ENCODE data around the gene HSD17B4. TPM values are rescaled to one million over a fixed set of nuclear protein-coding genes. Genes with fewer than 3 reads are reported as not detected.
"Not testable (repeated sequence)": the region's sequence is repeated elsewhere in the genome, so short reads cannot be mapped to it uniquely, and the experiment has no call there.

HSD17B4 gene
- total and polyA plus RNA-seq, 5 experiments from 2014 or later: 43.3 to 64.9 (median 49.4) TPM

GRCh38 chr5:119503939-119504338 lies 51.6 kb downstream of the HSD17B4 start:
- H3K4me3 Mint-ChIP-seq, H3K27me3 Mint-ChIP-seq, POLR2A ChIA-PET, H3K27ac Mint-ChIP-seq, H3K4me1 Mint-ChIP-seq, DNase-seq, ATAC-seq: not testable (repeated sequence)
- peaks cover 27 to 68% (median 66%) of the 10 kb centered on the region in 3 donors for H3K36me3 Mint-ChIP-seq
- peaks cover 0 to 23% (median 10%) of the 10 kb centered on the region in 9 donors for H3K9me3 Mint-ChIP-seq

GRCh38 chr5:119512277-119512676 lies 60.0 kb downstream of the HSD17B4 start:
- no peaks in the 10 kb centered on the region for H3K27me3 Mint-ChIP-seq
- DNase-seq: no peak
- H3K9me3 Mint-ChIP-seq: peaks cover 0 to 12% (median 0%) of the 10 kb centered on the region in 9 donors
- no peak overlapping the region for H3K4me3 Mint-ChIP-seq
- no peak for ATAC-seq
- no peak overlapping the region for H3K27ac Mint-ChIP-seq
- H3K4me1 Mint-ChIP-seq: peaks cover 0 to 4% (median 0%) of the 10 kb centered on the region in 4 donors
- peaks cover 31 to 76% (median 75%) of the 10 kb centered on the region in 3 donors for H3K36me3 Mint-ChIP-seq
- POLR2A ChIA-PET: no interaction called here

GRCh38 chr5:119515192-119515591 lies 62.9 kb downstream of the HSD17B4 start:
- Mint-ChIP-seq H3K4me1 (peaks cover 0 to 4% (median 0%) of the 10 kb centered on the region in 4 donors), H3K9me3 (peaks cover 0 to 12% (median 0%) of the 10 kb centered on the region in 9 donors), H3K4me3 (no peak overlapping the region), H3K36me3 (peaks cover 34 to 72% (median 69%) of the 10 kb centered on the region in 3 donors), H3K27me3 (no peaks in the 10 kb centered on the region), H3K27ac (no peak overlapping the region)
- POLR2A ChIA-PET: no interaction called here
- no peak for ATAC-seq
- no peak for DNase-seq

GRCh38 chr5:119517115-119517514 lies 64.8 kb downstream of the HSD17B4 start:
- H3K27ac Mint-ChIP-seq, H3K27me3 Mint-ChIP-seq, POLR2A ChIA-PET, DNase-seq, ATAC-seq, H3K4me1 Mint-ChIP-seq, H3K4me3 Mint-ChIP-seq: not testable (repeated sequence)
- Mint-ChIP-seq H3K36me3 (peaks cover 32 to 71% (median 63%) of the 10 kb centered on the region in 3 donors), H3K9me3 (peaks cover 0 to 11% (median 0%) of the 10 kb centered on the region in 9 donors)

- Mint-ChIP-seq H3K9me3 (peaks cover 0 to 17% (median 0%) of the 10 kb centered on the region in 9 donors), H3K4me3 (no peak overlapping the region), H3K27ac (no peak overlapping the region), H3K36me3 (peaks cover 31 to 51% (median 46%) of the 10 kb centered on the region in 3 donors), H3K27me3 (no peaks in the 10 kb centered on the region), H3K4me1 (peaks cover 0 to 2% (median 0%) of the 10 kb centered on the region in 4 donors)
- ATAC-seq (no peak), DNase-seq (no peak)
- POLR2A ChIA-PET: no interaction called here
Observed at GRCh38 chr5:119521232-119521631, 68.9 kb downstream of the HSD17B4 start.

- ATAC-seq: no peak
- Mint-ChIP-seq H3K36me3 (peaks cover 25 to 52% (median 52%) of the 10 kb centered on the region in 3 donors), H3K4me1 (peaks cover 0 to 2% (median 0%) of the 10 kb centered on the region in 4 donors), H3K27me3 (no peaks in the 10 kb centered on the region), H3K4me3 (no peak overlapping the region), H3K9me3 (peaks cover 0 to 17% (median 0%) of the 10 kb centered on the region in 9 donors), H3K27ac (no peak overlapping the region)
- POLR2A ChIA-PET: no interaction called here
- no peak for DNase-seq
Observed at GRCh38 chr5:119522841-119523240, 70.5 kb downstream of the HSD17B4 start.

GRCh38 chr5:119524485-119524884 lies 72.2 kb downstream of the HSD17B4 start:
- no peak for ATAC-seq
- DNase-seq: no peak
- POLR2A ChIA-PET: no interaction called here
- peaks cover 15 to 55% (median 54%) of the 10 kb centered on the region in 3 donors for H3K36me3 Mint-ChIP-seq
- H3K9me3 Mint-ChIP-seq: peaks cover 0 to 17% (median 0%) of the 10 kb centered on the region in 9 donors
- no peaks in the 10 kb centered on the region for H3K4me1 Mint-ChIP-seq
- H3K4me3 Mint-ChIP-seq: no peak overlapping the region
- no peak overlapping the region for H3K27ac Mint-ChIP-seq
- H3K27me3 Mint-ChIP-seq: no peaks in the 10 kb centered on the region

GRCh38 chr5:119527351-119527750 lies 75.1 kb downstream of the HSD17B4 start:
- ATAC-seq: no peak
- no peak overlapping the region for H3K27ac Mint-ChIP-seq
- POLR2A ChIA-PET: no interaction called here
- DNase-seq: no peak
- no peaks in the 10 kb centered on the region for H3K4me1 Mint-ChIP-seq
- H3K9me3 Mint-ChIP-seq: peaks cover 0 to 3% (median 0%) of the 10 kb centered on the region in 9 donors
- no peak overlapping the region for H3K4me3 Mint-ChIP-seq
- no peaks in the 10 kb centered on the region for H3K27me3 Mint-ChIP-seq
- peaks cover 4 to 62% (median 42%) of the 10 kb centered on the region in 3 donors for H3K36me3 Mint-ChIP-seq

GRCh38 chr5:119529811-119530210 lies 77.5 kb downstream of the HSD17B4 start:
- no peak for ATAC-seq
- POLR2A ChIA-PET: no interaction called here
- no peaks in the 10 kb centered on the region for H3K27me3 Mint-ChIP-seq
- no peak overlapping the region for H3K4me3 Mint-ChIP-seq
- H3K4me1 Mint-ChIP-seq: no peaks in the 10 kb centered on the region
- no peak overlapping the region for H3K27ac Mint-ChIP-seq
- peaks cover 13 to 69% (median 57%) of the 10 kb centered on the region in 3 donors for H3K36me3 Mint-ChIP-seq
- H3K9me3 Mint-ChIP-seq: no peaks in the 10 kb centered on the region
- no peak for DNase-seq

GRCh38 chr5:119532637-119533036 lies 80.3 kb downstream of the HSD17B4 start:
- POLR2A ChIA-PET: no interaction called here
- ATAC-seq (no peak), DNase-seq (no peak)
- no peak overlapping the region for H3K4me3 Mint-ChIP-seq
- no peak overlapping the region for H3K27ac Mint-ChIP-seq
- peaks cover 21 to 65% (median 59%) of the 10 kb centered on the region in 3 donors for H3K36me3 Mint-ChIP-seq
- no peaks in the 10 kb centered on the region for H3K4me1 Mint-ChIP-seq
- H3K9me3 Mint-ChIP-seq: no peaks in the 10 kb centered on the region
- no peaks in the 10 kb centered on the region for H3K27me3 Mint-ChIP-seq

- ATAC-seq (no peak), DNase-seq (no peak)
- no peaks in the 10 kb centered on the region for H3K27me3 Mint-ChIP-seq
- POLR2A ChIA-PET: no interaction called here
- no peaks in the 10 kb centered on the region for H3K9me3 Mint-ChIP-seq
- H3K4me3 Mint-ChIP-seq: no peak overlapping the region
- peaks cover 34 to 65% (median 58%) of the 10 kb centered on the region in 3 donors for H3K36me3 Mint-ChIP-seq
- peak overlapping the region in 1 of 10 donors; percentile 8 for H3K27ac Mint-ChIP-seq
- H3K4me1 Mint-ChIP-seq: peaks cover 0 to 4% (median 0%) of the 10 kb centered on the region in 4 donors
Observed at GRCh38 chr5:119537704-119538103, 85.4 kb downstream of the HSD17B4 start.

- Mint-ChIP-seq H3K9me3 (no peaks in the 10 kb centered on the region), H3K27me3 (no peaks in the 10 kb centered on the region), H3K4me3 (no peak overlapping the region), H3K36me3 (peaks cover 22 to 52% (median 35%) of the 10 kb centered on the region in 3 donors), H3K27ac (no peak overlapping the region), H3K4me1 (peaks cover 0 to 6% (median 0%) of the 10 kb centered on the region in 4 donors)
- no peak for DNase-seq
- POLR2A ChIA-PET: no interaction called here
- ATAC-seq: no peak
Observed at GRCh38 chr5:119541716-119542115, 89.4 kb downstream of the HSD17B4 start.

GRCh38 chr5:119551819-119552218 lies 99.5 kb downstream of the HSD17B4 start:
- Mint-ChIP-seq H3K36me3 (peaks cover 6 to 32% (median 29%) of the 10 kb centered on the region in 3 donors), H3K4me1 (no peaks in the 10 kb centered on the region), H3K27ac (no peak overlapping the region), H3K9me3 (peaks cover 5 to 29% (median 9%) of the 10 kb centered on the region in 9 donors), H3K27me3 (peaks cover 0 to 1% (median 0%) of the 10 kb centered on the region in 5 donors), H3K4me3 (no peak overlapping the region)
- DNase-seq: no peak
- ATAC-seq: no peak
- POLR2A ChIA-PET: no interaction called here

GRCh38 chr5:119554597-119554996 lies 102.3 kb downstream of the HSD17B4 start:
- POLR2A ChIA-PET: no interaction called here
- peaks cover 0 to 5% (median 0%) of the 10 kb centered on the region in 5 donors for H3K27me3 Mint-ChIP-seq
- H3K36me3 Mint-ChIP-seq: peaks cover 7 to 51% (median 44%) of the 10 kb centered on the region in 3 donors
- H3K4me1 Mint-ChIP-seq: no peaks in the 10 kb centered on the region
- H3K4me3 Mint-ChIP-seq: no peak overlapping the region
- ATAC-seq (no peak), DNase-seq (no peak)
- H3K9me3 Mint-ChIP-seq: peaks cover 13 to 48% (median 29%) of the 10 kb centered on the region in 9 donors
- no peak overlapping the region for H3K27ac Mint-ChIP-seq

Data from naive thymus-derived CD8-positive, alpha-beta T cell (primary cell).